Left lung (tissue), 10 donors: ENCODE data around the gene MBOAT2. TPM values are rescaled to one million over a fixed set of nuclear protein-coding genes. Genes with fewer than 3 reads are reported as not detected.
"Not testable (repeated sequence)": the region's sequence is repeated elsewhere in the genome, so short reads cannot be mapped to it uniquely, and the experiment has no call there.

ENCODE experiments used
- ATAC-seq: fragments of 200-7000 bp; cut with Tn5 transposase; one replicate; pipeline ENCODE4 v1.9.1; 2020; ENCODE audit warnings: moderate library complexity
- DNase-seq, 4 donors: peaks; one replicate each; pipeline ENCODE4 v3.0.0-alpha.2; 2013 to 2020
- H3K27ac ChIP-seq, 2 donors: fragments of 200-600 bp; sonication (generic) in 1 of 2; one replicate each; pipeline versions ENCODE4 v1.5.0 to v1.8.0; 2020 to 2021
- H3K27me3 ChIP-seq, 2 donors: fragments of 200-600 bp; sonication (generic) in 1 of 2; one replicate each; pipeline versions ENCODE4 v1.5.0 to v1.8.0; 2020 to 2021
- H3K36me3 ChIP-seq, 2 donors: fragments of 200-600 bp; sonication (generic) in 1 of 2; one replicate each; pipeline versions ENCODE4 v1.5.0 to v1.8.0; 2020 to 2021
- H3K4me1 ChIP-seq, 2 donors: fragments of 200-600 bp; one replicate each; pipeline ENCODE4 v1.8.0; 2021
- H3K4me3 ChIP-seq, 2 donors: fragments of 200-600 bp; sonication (generic) in 1 of 2; one replicate each; pipeline versions ENCODE4 v1.5.0 to v1.8.0; 2020 to 2021; ENCODE audit warnings: mild to moderate bottlenecking in 1 of 2
- H3K9me3 ChIP-seq, 2 donors: fragments of 200-600 bp; sonication (generic) in 1 of 2; one replicate each; pipeline versions ENCODE4 v1.5.0 to v1.8.0; 2020 to 2021
- intact Hi-C, 2 donors: fragments of 100-400 bp; cut with DNase I; formaldehyde crosslinking; loops; one replicate each; pipeline versions ENCODE4 v1.11.2 to v1.14.2; 2022
- polyA plus RNA-seq, 6 donors: library from polyadenylated mRNA; unstranded; fragments of 120-200 nt; gene quantifications; one replicate each; pipeline ENCODE4 v1.2.1, GENCODE V29; 2013; ENCODE audit not compliant: insufficient read length in 6 of 6
- total RNA-seq, 2 donors: library from RNA; stranded (reverse); fragmentation: NEBNext Ultra II Directional; extraction: Animal tissue kit (Norgen Biotek cat#: 25700); gene quantifications; one replicate each; pipeline ENCODE4 v1.2.1, GENCODE V29; 2021
- TF ChIP-seq, protein P1 (sequence below), 2 donors: fragments of 200-600 bp; sonication (generic) in 1 of 2; IDR thresholded peaks; one replicate each; pipeline versions ENCODE4 v1.5.0 to v1.8.0; 2021; ENCODE audit warnings: antibody characterized with exemption in 2 of 2
- donor health status: DM: no; HTN: yes; CAD: no.
- donor health status: DM: no; HTN: no; CAD: no.

MBOAT2 gene
- total and polyA plus RNA-seq, 8 donors, result 32.7 to 85.5 (median 62.9) TPM

DNA sequence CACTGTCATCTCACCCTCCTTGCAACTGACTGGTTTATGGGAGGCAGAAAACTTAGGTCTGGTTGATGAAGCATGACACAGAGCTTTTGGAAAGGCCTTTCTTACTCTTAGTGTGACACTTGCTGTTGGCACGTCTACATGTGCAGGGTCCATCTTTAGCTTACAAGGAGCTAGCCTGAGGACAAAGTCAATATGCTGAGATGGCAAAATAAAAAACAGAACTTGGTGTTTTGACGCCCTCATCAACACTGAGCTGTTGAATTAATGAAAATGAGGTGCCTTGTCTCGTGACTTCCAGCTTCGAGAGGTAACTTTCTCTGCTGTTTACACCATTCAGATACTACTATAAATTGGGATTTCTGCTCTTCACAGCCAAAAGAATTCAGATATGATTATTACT is 87.5 kb downstream of the MBOAT2 start:
- TF ChIP-seq, protein P1, sequence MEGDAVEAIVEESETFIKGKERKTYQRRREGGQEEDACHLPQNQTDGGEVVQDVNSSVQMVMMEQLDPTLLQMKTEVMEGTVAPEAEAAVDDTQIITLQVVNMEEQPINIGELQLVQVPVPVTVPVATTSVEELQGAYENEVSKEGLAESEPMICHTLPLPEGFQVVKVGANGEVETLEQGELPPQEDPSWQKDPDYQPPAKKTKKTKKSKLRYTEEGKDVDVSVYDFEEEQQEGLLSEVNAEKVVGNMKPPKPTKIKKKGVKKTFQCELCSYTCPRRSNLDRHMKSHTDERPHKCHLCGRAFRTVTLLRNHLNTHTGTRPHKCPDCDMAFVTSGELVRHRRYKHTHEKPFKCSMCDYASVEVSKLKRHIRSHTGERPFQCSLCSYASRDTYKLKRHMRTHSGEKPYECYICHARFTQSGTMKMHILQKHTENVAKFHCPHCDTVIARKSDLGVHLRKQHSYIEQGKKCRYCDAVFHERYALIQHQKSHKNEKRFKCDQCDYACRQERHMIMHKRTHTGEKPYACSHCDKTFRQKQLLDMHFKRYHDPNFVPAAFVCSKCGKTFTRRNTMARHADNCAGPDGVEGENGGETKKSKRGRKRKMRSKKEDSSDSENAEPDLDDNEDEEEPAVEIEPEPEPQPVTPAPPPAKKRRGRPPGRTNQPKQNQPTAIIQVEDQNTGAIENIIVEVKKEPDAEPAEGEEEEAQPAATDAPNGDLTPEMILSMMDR (IDR thresholded peaks at IDR 0.05), result no peak
- ATAC-seq, result no peak
- no peaks in the 10 kb centered on the region for H3K4me1 ChIP-seq
- H3K4me3 ChIP-seq, result no peak overlapping the region
- H3K36me3 ChIP-seq, result no peaks in the 10 kb centered on the region
- intact Hi-C loops, result no loop called here
- no peaks in the 10 kb centered on the region for H3K27me3 ChIP-seq
- peaks cover 0 to 10% of the 10 kb centered on the region in 2 donors for H3K9me3 ChIP-seq
- no peak for DNase-seq
- no peak overlapping the region for H3K27ac ChIP-seq

DNA sequence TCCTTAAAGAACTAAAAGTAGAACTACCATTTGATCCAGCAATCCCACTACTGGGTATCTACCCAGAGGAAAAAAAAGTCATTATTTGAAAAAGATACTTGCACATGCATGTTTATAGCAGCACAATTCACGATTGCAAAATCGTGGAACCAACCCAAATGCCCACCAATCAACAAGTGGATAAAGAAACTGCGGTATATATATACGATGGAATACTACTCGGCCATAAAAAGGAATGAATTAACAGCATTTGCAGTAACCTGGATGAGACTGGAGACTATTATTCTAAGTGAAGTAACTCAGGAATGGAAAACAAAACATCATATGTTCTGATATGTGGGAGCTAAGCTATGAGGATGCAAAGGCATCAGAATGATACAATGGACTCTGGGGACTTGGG is 89.7 kb downstream of the MBOAT2 start:
- H3K4me3 ChIP-seq, DNase-seq, ATAC-seq, intact Hi-C loops, H3K4me1 ChIP-seq, H3K27ac ChIP-seq, H3K27me3 ChIP-seq, H3K36me3 ChIP-seq: not testable (repeated sequence)
- peaks cover 0 to 16% of the 10 kb centered on the region in 2 donors for H3K9me3 ChIP-seq

DNA sequence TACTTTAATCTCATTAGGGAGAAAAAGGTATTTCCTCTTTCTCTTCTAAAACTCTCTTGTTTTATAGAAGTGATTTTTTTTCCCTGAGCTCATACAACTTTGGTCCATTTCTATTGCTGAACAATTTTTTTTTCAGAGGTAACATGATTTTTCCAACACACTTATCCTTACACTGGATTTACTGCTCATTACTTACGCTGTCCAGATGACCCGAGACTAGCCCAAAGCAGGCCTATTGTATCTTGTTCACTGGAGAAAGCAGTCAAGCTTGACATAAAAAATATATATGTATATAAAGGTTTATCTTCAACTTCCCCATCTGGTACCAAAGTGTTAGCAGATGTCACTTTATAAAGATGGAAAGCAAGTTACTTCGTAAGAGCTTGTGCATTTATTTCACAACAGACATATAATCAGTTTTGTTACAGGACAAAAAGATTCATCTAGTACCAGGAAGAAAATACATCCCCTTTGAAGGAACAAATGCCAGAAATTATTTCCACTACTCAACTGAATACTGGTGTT is 95.7 kb downstream of the MBOAT2 start:
- Histone ChIP-seq H3K9me3 (peaks cover 0 to 18% of the 10 kb centered on the region in 2 donors), H3K4me3 (no peak overlapping the region), H3K27ac (no peak overlapping the region), H3K4me1 (no peaks in the 10 kb centered on the region), H3K27me3 (no peaks in the 10 kb centered on the region), H3K36me3 (peaks cover 0 to 4% of the 10 kb centered on the region in 2 donors)
- TF ChIP-seq, protein P1 (IDR thresholded peaks at IDR 0.05), result no peak
- DNase-seq (no peak), ATAC-seq (no peak)
- intact Hi-C loops, result no loop called here

DNA sequence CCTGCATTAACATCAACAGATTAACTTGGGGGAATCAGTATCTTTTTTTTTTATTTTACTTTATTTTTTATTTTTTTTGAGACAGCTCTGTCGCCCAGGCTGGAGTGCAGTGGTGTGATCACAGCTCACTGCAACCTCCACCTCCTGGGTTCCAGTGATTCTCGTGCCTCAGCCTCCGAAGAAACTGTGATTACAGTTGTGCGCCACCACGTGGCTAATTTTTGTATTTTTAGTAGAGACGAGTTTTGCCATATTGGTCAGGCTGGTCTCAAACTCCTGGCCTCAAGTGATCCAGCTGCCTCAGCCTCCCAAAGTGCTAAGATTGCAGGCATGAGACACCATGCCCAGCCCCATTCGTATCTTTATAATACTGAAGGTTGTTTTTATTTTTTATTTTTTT is 99.6 kb downstream of the MBOAT2 start:
- ATAC-seq, H3K9me3 ChIP-seq, intact Hi-C loops, H3K27me3 ChIP-seq, H3K4me1 ChIP-seq, H3K4me3 ChIP-seq, DNase-seq, H3K27ac ChIP-seq: not testable (repeated sequence)
- peaks cover 0 to 14% of the 10 kb centered on the region in 2 donors for H3K36me3 ChIP-seq

DNA sequence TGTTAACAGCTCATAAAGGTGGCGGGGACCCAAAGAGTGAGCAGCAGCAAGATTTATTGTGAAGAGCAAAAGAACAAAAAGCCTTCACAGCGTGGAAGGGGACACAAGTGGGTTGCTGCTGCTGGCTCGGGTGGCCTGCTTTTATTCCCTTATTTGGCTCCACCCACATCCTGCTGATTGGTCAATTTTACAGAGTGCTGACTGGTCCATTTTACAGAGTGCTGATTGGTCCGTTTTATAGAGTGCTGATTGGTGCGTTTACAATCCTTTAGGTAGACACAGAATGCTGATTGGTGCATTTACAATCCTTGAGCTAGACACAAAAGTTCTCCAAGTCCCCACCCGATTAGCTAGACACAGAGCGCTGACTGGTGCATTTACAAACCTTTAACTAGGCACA is 100.7 kb downstream of the MBOAT2 start:
- H3K36me3 ChIP-seq, result peaks cover 0 to 14% of the 10 kb centered on the region in 2 donors
- DNase-seq, H3K9me3 ChIP-seq, intact Hi-C loops, H3K4me3 ChIP-seq, H3K27me3 ChIP-seq, ATAC-seq, H3K4me1 ChIP-seq, H3K27ac ChIP-seq: not testable (repeated sequence)

DNA sequence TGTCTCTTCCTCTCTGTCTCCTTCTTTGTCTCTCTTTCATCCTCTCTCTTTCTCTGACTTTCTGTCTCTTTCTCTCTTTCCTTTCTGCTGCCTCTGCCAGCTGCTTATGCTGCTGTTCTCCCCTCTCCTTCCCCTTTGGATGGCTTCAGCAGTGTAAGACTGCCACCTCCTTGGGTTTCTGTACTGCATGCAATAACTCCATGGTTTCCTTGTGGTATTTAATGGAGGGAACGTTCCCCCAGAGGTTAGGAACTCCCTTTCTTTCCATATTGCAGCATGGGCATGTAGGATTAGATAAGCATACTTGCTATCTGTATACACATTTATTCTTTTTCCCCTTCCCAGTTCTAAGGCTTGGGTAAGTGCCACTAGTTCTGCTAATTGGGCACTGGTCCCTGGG is 106.3 kb downstream of the MBOAT2 start:
- intact Hi-C loops, ATAC-seq, H3K4me3 ChIP-seq, H3K36me3 ChIP-seq, H3K9me3 ChIP-seq, H3K27me3 ChIP-seq, DNase-seq: not testable (repeated sequence)
- Histone ChIP-seq H3K27ac (peak overlapping the region in 1 of 2 donors; percentile 82), H3K4me1 (peaks cover 0 to 24% of the 10 kb centered on the region in 2 donors)

DNA sequence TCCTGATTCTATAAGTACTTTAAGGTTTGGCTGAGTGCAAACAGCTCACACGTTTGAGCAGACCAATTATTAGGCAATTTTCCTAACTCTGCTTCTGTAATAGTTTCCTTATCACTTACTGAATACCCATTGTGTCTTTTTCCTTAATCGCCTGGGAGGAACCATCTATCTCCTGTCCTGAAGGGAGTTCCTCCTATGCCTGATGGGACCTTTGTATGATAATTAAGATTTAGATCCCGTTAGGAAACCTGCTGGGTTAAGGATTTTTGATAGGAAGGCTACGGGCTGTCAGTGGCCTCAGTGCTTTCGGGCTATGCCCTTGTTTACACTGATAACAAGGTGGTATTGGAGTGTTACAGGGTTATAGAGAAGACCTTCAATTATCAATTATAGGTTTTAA is 106.8 kb downstream of the MBOAT2 start:
- H3K36me3 ChIP-seq, DNase-seq, H3K4me3 ChIP-seq, intact Hi-C loops, ATAC-seq, H3K27me3 ChIP-seq, H3K9me3 ChIP-seq: not testable (repeated sequence)
- H3K27ac ChIP-seq, result peak overlapping the region in 1 of 2 donors; percentile 82
- H3K4me1 ChIP-seq, result peaks cover 0 to 24% of the 10 kb centered on the region in 2 donors

DNA sequence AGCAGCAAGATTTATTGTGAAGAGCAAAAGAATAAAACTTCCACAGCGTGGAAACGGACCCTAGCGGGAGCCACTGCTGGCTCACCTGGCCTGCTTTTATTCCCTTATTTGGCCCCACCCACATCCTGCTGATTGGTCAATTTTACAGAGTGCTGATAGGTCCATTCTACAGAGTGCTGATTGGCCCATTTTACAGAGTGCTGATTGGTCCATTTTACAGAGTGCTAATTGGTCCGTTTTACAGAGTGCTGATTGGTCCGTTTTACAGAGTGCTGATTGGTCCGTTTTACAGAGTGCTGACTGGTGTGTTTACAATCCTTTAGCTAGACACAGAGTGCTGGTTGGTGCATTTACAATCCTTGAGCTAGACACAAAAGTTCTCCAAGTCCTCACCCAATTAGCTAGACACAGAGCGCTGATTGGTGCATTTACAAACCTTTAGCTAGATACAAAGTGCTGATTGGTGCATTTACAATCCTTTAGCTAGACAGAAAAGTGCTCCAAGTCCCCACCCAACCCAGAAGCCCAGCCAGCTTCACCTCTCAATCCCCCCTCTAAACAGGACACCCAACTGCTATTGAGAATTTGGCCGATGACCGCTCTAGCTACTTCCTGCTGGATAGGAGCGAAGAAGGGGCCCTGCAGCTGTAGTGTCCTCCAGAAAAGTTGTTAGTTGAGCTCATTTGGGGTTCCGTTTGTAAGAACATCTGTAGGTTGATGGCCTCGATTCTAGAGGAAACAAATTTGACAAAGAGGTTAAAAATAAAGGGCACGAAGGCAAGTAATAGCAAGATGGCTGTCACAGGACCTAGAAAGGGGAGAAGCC is 108.2 kb downstream of the MBOAT2 start:
- DNase-seq, ATAC-seq, H3K27me3 ChIP-seq, H3K36me3 ChIP-seq, intact Hi-C loops, H3K9me3 ChIP-seq, H3K4me3 ChIP-seq: not testable (repeated sequence)
- Histone ChIP-seq H3K27ac (peak overlapping the region in 1 of 2 donors; percentile 82), H3K4me1 (peaks cover 0 to 24% of the 10 kb centered on the region in 2 donors)
